ENCODE measurements around the gene CHCHD3.

Gene CHCHD3

GRCh38 chr7:133061792-133062191 lies 20.1 kb downstream of the CHCHD3 start:
- Mint-ChIP-seq H3K4me3 (no peak overlapping the region), H3K27me3 (no peaks in the 10 kb centered on the region), H3K4me1 (ENCODE audit: low read depth) (peaks cover 24% of the 10 kb centered on the region), H3K36me3 (ENCODE audit: low read depth) (peaks cover 22% of the 10 kb centered on the region), H3K27ac (no peak overlapping the region), H3K9me3 (no peaks in the 10 kb centered on the region)
- intact Hi-C loops (cut with micrococcal nuclease): no loop called here

- Mint-ChIP-seq H3K9me3 (no peaks in the 10 kb centered on the region), H3K36me3 (ENCODE audit: low read depth) (peaks cover 18% of the 10 kb centered on the region), H3K4me3 (no peak overlapping the region), H3K27me3 (no peaks in the 10 kb centered on the region), H3K27ac (no peak overlapping the region), H3K4me1 (ENCODE audit: low read depth) (peaks cover 24% of the 10 kb centered on the region)
- intact Hi-C loops (cut with micrococcal nuclease): no loop called here
Observed at GRCh38 chr7:133061357-133061756, 20.5 kb downstream of the CHCHD3 start.

GRCh38 chr7:133060004-133060403 lies 21.9 kb downstream of the CHCHD3 start:
- no peaks in the 10 kb centered on the region for H3K9me3 Mint-ChIP-seq
- H3K4me1 Mint-ChIP-seq (ENCODE audit: low read depth): peaks cover 24% of the 10 kb centered on the region
- no peak overlapping the region for H3K4me3 Mint-ChIP-seq
- H3K36me3 Mint-ChIP-seq (ENCODE audit: low read depth): peaks cover 17% of the 10 kb centered on the region
- H3K27me3 Mint-ChIP-seq: no peaks in the 10 kb centered on the region
- intact Hi-C loops (cut with micrococcal nuclease): no loop called here
- H3K27ac Mint-ChIP-seq: peak overlapping the region; percentile 45

- intact Hi-C loops (cut with micrococcal nuclease): no loop called here
- H3K27me3 Mint-ChIP-seq: no peaks in the 10 kb centered on the region
- peaks cover 24% of the 10 kb centered on the region for H3K4me1 Mint-ChIP-seq (ENCODE audit: low read depth)
- no peak overlapping the region for H3K4me3 Mint-ChIP-seq
- no peaks in the 10 kb centered on the region for H3K9me3 Mint-ChIP-seq
- peaks cover 17% of the 10 kb centered on the region for H3K36me3 Mint-ChIP-seq (ENCODE audit: low read depth)
- H3K27ac Mint-ChIP-seq: peak overlapping the region; percentile 45
Observed at GRCh38 chr7:133059263-133059662, 22.6 kb downstream of the CHCHD3 start.

- Mint-ChIP-seq H3K36me3 (ENCODE audit: low read depth) (peaks cover 14% of the 10 kb centered on the region), H3K27me3 (no peaks in the 10 kb centered on the region), H3K4me1 (ENCODE audit: low read depth) (peaks cover 24% of the 10 kb centered on the region), H3K4me3 (no peak overlapping the region), H3K9me3 (no peaks in the 10 kb centered on the region), H3K27ac (no peak overlapping the region)
- intact Hi-C loops (cut with micrococcal nuclease): no loop called here
Observed at GRCh38 chr7:133056370-133057238, 25.3 kb downstream of the CHCHD3 start.

GRCh38 chr7:133054162-133054840 lies 27.6 kb downstream of the CHCHD3 start:
- H3K9me3 Mint-ChIP-seq: no peaks in the 10 kb centered on the region
- H3K27me3 Mint-ChIP-seq: no peaks in the 10 kb centered on the region
- intact Hi-C loops (cut with micrococcal nuclease): no loop called here
- H3K27ac Mint-ChIP-seq: no peak overlapping the region
- no peak overlapping the region for H3K4me3 Mint-ChIP-seq
- H3K36me3 Mint-ChIP-seq (ENCODE audit: low read depth): no peaks in the 10 kb centered on the region
- H3K4me1 Mint-ChIP-seq (ENCODE audit: low read depth): peaks cover 6% of the 10 kb centered on the region

- Mint-ChIP-seq H3K27ac (no peak overlapping the region), H3K4me1 (ENCODE audit: low read depth) (no peaks in the 10 kb centered on the region), H3K9me3 (no peaks in the 10 kb centered on the region), H3K4me3 (no peak overlapping the region), H3K36me3 (ENCODE audit: low read depth) (no peaks in the 10 kb centered on the region), H3K27me3 (no peaks in the 10 kb centered on the region)
- intact Hi-C loops (cut with micrococcal nuclease): no loop called here
Observed at GRCh38 chr7:133053321-133053891, 28.5 kb downstream of the CHCHD3 start.

GRCh38 chr7:133052826-133053225 lies 29.1 kb downstream of the CHCHD3 start:
- Mint-ChIP-seq H3K36me3 (ENCODE audit: low read depth) (no peaks in the 10 kb centered on the region), H3K9me3 (no peaks in the 10 kb centered on the region), H3K27ac (no peak overlapping the region), H3K27me3 (no peaks in the 10 kb centered on the region), H3K4me1 (ENCODE audit: low read depth) (no peaks in the 10 kb centered on the region), H3K4me3 (no peak overlapping the region)
- intact Hi-C loops (cut with micrococcal nuclease): no loop called here

- Mint-ChIP-seq H3K9me3 (no peaks in the 10 kb centered on the region), H3K27ac (no peak overlapping the region), H3K4me1 (ENCODE audit: low read depth) (no peaks in the 10 kb centered on the region), H3K36me3 (ENCODE audit: low read depth) (no peaks in the 10 kb centered on the region), H3K27me3 (no peaks in the 10 kb centered on the region), H3K4me3 (no peak overlapping the region)
- intact Hi-C loops (cut with micrococcal nuclease): no loop called here
Observed at GRCh38 chr7:133052401-133052756, 29.5 kb downstream of the CHCHD3 start.

GRCh38 chr7:133051719-133052400 lies 30.0 kb downstream of the CHCHD3 start:
- Mint-ChIP-seq H3K27ac (no peak overlapping the region), H3K4me1 (ENCODE audit: low read depth) (no peaks in the 10 kb centered on the region), H3K9me3 (no peaks in the 10 kb centered on the region), H3K27me3 (no peaks in the 10 kb centered on the region), H3K36me3 (ENCODE audit: low read depth) (peaks cover 3% of the 10 kb centered on the region), H3K4me3 (no peak overlapping the region)
- intact Hi-C loops (cut with micrococcal nuclease): no loop called here

GRCh38 chr7:133051066-133051465 lies 30.8 kb downstream of the CHCHD3 start:
- H3K9me3 Mint-ChIP-seq: no peaks in the 10 kb centered on the region
- intact Hi-C loops (cut with micrococcal nuclease): no loop called here
- H3K4me1 Mint-ChIP-seq (ENCODE audit: low read depth): no peaks in the 10 kb centered on the region
- H3K4me3 Mint-ChIP-seq: no peak overlapping the region
- H3K36me3 Mint-ChIP-seq (ENCODE audit: low read depth): peaks cover 9% of the 10 kb centered on the region
- H3K27ac Mint-ChIP-seq: no peak overlapping the region
- no peaks in the 10 kb centered on the region for H3K27me3 Mint-ChIP-seq

- no peak overlapping the region for H3K4me3 Mint-ChIP-seq
- H3K4me1 Mint-ChIP-seq (ENCODE audit: low read depth): no peaks in the 10 kb centered on the region
- intact Hi-C loops (cut with micrococcal nuclease): no loop called here
- no peaks in the 10 kb centered on the region for H3K27me3 Mint-ChIP-seq
- no peaks in the 10 kb centered on the region for H3K9me3 Mint-ChIP-seq
- peaks cover 15% of the 10 kb centered on the region for H3K36me3 Mint-ChIP-seq (ENCODE audit: low read depth)
- H3K27ac Mint-ChIP-seq: no peak overlapping the region
Observed at GRCh38 chr7:133050200-133050995, 31.5 kb downstream of the CHCHD3 start.

GRCh38 chr7:133048589-133048988 lies 33.3 kb downstream of the CHCHD3 start:
- Mint-ChIP-seq H3K4me3 (no peak overlapping the region), H3K4me1 (ENCODE audit: low read depth) (no peaks in the 10 kb centered on the region), H3K27ac (no peak overlapping the region), H3K9me3 (no peaks in the 10 kb centered on the region), H3K27me3 (no peaks in the 10 kb centered on the region), H3K36me3 (ENCODE audit: low read depth) (peaks cover 27% of the 10 kb centered on the region)
- intact Hi-C loops (cut with micrococcal nuclease): no loop called here
